HTR-8/SVneo (cell line): ENCODE measurements around the gene SPATA33.
A peak's percentile ranks its signal among the peaks of the same experiment; 100 is the strongest.

Experiments used
- DNase-seq: peaks from one replicate; pipeline ENCODE4 v3.0.0; 2011; ENCODE audit warnings: low spot score, mixed read lengths; ENCODE audit not compliant: insufficient read length
- FAIRE-seq: peaks from 2 replicates; lab custom pipeline; 2011; peaks lifted over from hg19 to GRCh38; lab: Jason Lieb, UNC

SPATA33 gene

GRCh38 chr16:89704281-89704680 is 46.6 kb downstream of the SPATA33 start:
- FAIRE-seq: no peak
- DNase-seq: no peak

DNA sequence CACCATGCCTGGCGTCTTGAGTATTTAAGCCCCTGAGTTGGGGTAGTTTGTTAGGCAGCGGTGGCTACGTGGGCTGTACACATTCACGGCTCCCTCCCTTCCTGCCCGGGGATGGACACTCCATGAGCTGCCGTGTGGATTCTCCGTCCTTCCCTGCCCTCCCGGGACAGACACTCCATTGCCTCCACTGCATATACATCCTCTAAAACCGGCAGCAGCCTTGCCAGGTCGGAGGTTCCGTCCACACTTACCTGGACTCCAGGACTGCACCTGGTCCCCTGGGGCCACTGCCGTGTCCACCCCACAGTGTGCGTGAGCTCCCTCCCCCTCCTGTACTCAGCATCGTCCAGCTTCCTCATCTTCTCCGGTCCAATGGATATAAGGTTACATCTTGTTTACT is 47.4 kb downstream of the SPATA33 start:
- no peak for FAIRE-seq

GRCh38 chr16:89706518-89707260 is 49.1 kb downstream of the SPATA33 start:
- FAIRE-seq (no peak), DNase-seq (no peak)

More for the DNA sequence above, 47.4 kb downstream of the SPATA33 start:
- no peak for DNase-seq

- no peak for FAIRE-seq
- no peak for DNase-seq
Measured at GRCh38 chr16:89707695-89708094, 50.1 kb downstream of the SPATA33 start.

- no peak for FAIRE-seq
- DNase-seq: no peak
Measured at GRCh38 chr16:89708481-89708931, 50.9 kb downstream of the SPATA33 start.

GRCh38 chr16:89709166-89709565 is 51.5 kb downstream of the SPATA33 start:
- DNase-seq (no peak), FAIRE-seq (no peak)

DNA sequence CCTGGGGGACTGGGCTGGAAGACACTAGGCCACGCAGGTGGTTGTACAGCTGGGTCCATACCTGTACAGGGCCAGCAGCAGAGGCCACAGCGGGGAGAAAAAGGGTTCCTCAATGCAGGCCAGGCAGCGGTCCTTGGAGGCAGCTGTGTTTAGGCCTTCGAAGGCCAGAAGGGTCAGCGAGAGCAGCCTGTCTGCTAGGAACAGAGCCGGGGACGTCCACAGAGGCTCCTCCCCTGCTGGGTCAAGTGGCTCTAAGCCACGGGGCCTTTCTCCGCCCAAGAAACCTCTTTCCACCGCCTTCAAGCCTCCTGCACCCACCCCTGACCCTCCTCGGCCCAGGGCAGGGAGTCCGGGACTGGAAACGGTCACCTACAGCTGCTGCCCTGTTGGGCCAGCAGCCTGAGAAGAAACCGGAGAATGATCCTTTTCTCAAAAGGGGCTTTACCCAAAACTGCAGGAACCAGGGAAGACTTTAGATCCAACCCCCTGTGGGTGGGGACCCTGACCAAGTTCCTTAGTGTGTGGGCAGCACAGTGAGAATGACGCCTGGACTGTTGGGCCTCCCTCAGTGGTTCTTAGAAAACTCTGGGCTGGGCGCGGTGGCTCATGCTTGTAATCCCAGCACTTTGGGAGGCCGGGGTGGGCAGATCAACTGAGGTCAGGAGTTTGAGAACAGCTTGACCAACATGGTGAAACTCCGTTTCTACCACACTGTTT is 52.2 kb downstream of the SPATA33 start:
- DNase-seq (no peak), FAIRE-seq (no peak)

DNA sequence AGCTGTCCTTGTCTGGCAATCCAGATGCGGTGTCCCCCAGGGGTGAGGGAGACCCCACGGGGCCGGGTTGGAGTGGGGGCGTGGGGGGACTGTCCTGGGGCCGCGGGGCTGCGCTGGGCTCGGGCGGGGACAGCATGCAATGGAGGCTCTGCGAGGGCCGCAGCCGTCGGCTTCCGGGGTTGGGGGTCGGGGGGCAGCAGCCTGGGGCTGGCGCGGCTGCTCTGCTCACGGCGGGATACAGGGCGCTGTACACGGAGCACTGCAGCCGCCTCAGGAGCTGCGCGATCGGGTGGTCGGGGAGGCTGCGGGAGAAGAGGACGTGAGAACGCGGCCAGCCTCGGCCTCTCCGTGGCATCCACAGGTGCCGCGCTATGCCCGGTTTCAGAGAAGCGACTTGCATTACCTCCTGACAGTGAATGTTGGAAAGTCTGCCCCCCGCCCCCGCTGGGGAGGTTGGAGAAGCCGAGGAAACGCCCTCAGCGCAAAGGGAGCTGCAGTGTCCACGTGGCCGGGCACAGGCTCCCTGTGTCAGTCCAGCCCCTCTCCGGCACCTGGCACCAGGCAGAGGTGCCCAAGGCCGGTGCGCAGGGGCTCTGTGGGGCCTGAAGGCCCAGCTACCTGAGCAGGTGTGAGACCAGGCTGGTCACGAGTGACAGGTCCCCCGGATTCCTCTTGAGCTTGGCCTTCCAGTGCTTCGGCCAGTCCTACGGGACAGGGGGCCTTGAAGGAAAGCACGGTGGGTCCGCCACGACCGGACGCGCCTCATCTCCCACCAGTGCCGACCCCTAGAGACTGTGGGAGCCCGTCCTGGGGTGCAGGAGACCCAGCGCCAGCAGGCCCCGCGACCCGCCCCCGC is 53.3 kb downstream of the SPATA33 start:
- DNase-seq (no peak), FAIRE-seq (no peak)

DNA sequence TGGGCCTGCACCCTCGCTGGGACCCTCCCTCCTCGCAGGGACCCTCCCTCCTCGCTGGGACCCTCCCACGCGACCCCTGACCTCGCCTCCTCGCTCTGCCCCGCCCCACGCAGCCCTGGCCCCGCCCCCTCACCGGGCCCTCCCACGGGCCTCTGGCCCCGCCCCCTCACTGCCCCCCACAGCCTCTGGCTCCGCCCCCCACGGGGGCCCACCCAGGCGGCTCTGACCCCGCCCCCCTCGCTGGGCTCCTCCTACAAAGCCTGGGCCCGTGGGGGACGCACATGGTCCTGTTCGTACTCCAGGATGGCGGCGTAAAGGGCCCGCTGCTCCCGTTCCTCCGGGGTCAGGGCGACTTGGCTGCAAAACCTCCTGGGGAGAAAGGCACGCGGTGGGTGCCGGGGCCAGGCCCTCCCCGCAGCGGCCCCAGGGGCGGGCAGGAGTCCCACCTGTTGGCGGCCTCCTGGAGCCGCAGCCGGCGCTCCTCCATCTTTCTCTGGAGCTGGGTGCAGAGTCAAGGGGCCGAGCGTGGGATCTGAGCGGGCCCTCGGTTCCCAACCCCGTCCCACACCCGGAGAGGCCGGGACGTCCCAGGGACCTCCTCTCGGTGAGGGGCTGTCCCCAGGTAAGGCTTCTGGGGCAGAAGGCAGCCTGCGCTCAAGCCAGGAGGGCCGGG is 54.1 kb downstream of the SPATA33 start:
- FAIRE-seq (no peak), DNase-seq (peak; percentile 51)

DNA sequence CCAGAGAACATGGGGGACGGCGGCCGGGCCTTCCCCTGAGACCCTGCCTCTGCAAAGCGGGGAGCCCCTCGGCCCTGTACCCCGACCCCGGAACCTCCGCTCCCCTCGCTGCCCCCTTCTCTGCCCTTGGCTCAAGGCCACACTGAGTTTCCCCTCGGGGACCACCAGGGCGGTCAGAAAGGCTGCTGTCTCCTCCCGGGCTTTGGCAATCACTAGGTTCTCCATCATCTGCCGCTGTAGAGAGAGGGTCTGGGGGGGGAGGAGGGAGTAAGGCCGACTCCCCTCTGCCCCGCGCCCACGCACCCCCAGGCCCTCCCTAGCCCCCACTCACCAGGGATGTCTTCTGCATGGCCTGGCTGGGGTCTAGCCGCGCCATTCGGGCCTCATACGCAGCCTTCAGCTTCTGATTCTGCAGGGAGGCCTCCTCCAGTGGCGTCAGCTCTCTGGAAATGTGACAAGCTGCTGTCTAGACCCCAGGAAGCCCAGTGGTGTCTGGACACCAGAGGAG is 54.7 kb downstream of the SPATA33 start:
- no peak for FAIRE-seq
- no peak for DNase-seq

- DNase-seq (no peak), FAIRE-seq (no peak)
Measured at GRCh38 chr16:89716493-89716892, 58.9 kb downstream of the SPATA33 start.

GRCh38 chr16:89716916-89717687 is 59.5 kb downstream of the SPATA33 start:
- FAIRE-seq (no peak), DNase-seq (no peak)

DNA sequence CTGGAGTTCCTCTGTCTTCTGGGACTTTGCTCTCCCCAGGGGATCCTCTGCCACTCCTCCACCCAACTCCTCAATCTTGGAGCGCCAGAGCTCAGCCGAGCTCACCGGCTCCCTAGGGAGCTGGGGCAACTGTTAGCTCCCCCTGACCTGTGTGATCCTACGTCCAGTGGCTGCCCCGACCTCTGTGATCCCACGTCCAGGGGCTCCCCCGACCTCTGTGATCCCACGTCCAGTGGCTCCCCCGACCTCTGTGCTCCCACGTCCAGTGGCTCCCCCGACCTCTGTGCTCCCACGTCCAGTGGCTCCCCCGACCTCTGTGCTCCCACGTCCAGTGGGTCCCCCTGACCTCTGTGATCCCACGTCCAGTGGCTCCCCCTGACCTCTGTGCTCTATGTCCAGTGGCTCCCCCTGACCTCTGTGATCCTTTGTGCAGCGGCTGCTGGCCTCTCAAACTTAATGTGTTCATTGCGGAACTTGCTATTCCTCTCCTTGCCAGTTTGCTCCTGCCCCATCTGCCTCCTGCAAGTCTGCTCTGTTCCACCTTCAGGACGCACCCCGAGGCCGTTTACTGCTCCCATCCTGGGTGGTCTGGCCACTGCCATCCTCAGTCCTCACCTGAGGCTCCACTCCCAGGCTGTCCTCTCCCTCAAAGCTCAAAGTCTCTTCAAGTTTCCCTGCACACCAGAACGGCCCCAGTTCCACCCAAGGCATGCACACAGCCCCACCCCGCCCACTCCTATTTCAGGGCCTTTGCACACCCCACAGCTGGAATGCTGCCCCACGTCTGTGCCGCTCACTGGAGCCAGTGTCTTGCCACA is 60.3 kb downstream of the SPATA33 start:
- FAIRE-seq (no peak), DNase-seq (no peak)
